Brain pericyte (primary cell): ENCODE results near the gene IMMP2L.
"Not testable (repeated sequence)": the region's sequence is repeated elsewhere in the genome, so short reads cannot be mapped to it uniquely, and the experiment has no call there.

ENCODE experiments used
- DNase-seq: peaks from one replicate; pipeline ENCODE4 v3.0.0-alpha.2; 2012; ENCODE audit warnings: low read depth, low spot score

The IMMP2L gene

DNA sequence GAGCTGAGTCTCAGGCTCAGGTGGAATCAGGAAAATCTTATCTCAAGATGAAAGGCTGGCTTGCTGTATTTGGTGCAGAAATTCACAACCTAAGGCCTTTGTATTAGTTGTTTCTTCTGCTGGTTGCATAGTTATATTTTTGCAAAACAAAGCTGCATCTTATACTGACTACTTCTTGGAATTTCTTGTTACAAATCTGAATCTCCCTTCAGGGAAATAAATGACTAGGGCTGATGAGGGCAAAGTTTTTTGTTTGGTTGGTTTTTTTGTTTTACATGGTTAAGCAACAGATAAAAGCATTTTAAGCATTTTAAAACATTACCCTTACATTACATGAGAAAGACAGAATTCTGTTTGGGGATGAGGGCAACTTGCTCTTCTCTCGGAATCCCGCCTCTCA, 485.3 kb downstream of the IMMP2L start:
- DNase-seq = no peak

DNA sequence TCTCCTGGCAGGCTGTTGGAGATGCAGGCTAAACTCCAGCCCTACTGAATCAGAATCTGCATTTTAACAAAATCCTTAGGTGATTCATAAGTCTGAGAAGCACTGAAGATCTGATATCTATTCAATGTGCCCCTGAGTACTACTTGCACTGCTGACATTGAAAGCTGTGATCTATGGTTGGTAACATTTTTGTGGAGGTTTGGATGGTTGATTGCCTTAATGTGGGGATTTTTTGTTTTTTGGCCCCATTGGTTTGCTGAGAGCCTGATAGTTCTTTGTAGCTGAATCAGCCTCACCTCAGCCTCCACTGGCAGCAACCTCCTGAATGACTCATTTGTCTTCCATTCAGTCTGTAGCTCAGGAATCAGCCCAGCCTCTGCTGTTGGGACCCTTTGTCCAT, 486.1 kb downstream of the IMMP2L start:
- no peak for DNase-seq

DNA sequence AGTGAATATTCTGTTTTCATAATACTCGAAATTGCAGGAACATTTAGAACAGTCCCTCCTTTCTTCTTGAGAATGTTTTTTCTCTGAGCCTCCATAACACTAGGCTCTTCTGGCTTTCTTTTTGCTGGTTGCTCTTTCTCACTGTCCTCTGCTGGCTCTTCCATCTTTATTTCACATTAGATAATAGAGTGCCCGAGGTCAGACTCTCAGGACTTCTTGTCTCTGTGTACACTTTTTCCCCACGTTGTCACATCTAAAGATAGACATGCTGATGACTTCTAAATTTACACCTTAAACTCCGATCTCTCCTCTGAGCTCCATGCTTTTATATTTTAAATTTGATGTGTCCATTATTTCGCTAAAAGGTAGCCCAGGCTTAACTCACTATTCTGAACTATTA, 486.8 kb downstream of the IMMP2L start:
- no peak for DNase-seq

DNA sequence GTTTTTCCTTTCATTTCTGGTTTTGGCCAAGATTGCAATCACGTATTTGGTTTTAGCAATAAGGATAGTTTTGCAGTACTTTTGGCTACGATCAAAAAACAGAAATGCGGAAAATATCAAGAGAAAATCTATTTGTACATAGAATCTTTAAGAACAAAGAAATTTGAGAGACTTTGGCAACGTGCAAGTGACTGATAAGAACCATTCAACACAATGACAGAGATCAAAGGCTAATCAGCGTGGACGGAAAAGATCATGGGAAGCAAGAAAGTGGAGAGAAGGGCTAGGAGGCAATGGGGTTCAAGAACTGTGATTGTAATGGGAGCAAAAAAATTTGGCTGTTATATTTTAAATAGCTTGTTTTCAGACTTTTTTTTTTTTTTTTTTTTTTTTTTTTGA, 487.5 kb downstream of the IMMP2L start:
- DNase-seq = no peak

DNA sequence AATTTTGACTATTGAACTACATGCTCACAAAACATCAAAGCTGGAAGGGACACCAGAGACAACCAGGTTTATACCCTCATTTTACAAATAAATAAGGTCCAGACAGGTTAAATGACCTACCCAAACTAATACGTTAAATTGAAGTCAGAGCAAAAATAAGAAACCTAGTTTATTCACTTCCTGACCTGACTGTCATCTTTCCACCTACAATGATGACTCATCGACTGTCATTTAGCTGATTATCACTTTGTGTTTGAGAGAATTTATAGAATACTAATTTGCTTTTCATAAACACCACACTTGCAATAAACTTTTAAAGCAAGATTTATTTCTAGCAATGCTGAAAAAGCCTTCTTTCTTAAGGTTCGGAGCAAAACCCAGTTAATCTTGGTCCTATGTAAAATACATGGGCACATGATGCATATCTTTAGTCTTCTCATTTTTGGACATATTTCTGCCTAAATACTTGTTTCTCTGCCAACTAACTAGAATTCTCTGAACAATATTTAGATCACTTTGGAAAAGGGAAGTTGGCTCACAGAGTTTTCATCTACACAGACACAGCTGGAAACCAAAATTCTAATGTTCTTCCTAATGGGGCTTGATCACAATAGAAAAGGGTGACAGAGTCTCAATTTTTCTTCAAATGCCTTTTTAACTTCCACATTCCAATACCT, 488.1 kb downstream of the IMMP2L start:
- no peak for DNase-seq

DNA sequence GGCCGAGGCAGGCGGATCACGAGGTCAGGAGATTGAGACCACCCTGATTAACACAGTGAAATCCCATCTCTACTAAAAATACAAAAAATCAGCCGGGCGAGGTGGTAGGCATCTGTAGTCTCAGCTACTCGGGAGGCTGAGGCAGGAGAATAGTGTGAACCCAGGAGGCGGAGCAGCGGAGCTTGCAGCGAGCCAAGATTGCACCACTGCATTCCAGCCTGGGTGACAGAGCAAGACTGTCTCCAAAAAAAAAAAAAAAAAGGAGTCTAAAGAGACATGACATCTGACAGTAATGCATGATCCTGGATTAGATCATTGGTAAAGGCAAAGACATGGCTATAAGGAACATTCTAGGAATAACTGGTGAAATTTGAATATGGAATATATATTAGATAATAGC, 489.6 kb downstream of the IMMP2L start:
- DNase-seq = not testable (repeated sequence)

DNA sequence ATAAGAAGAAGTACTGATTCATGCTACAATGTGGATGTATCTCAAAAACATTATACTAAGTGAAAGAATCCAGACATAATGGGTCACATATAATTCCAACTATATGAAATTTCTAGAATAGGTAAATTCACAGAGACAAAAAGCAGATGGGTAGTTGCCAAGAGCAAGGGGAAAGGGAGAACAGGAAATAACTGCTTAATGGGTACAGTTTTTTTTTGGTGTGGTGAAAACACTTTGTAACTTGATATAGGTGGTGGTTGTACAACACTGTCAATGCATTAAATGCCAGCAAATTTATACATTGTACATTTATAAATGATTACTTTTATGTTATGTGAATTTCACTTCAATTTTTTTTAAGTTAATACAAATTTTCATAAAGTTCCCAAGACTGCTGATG, 490.7 kb downstream of the IMMP2L start:
- no peak for DNase-seq

DNA sequence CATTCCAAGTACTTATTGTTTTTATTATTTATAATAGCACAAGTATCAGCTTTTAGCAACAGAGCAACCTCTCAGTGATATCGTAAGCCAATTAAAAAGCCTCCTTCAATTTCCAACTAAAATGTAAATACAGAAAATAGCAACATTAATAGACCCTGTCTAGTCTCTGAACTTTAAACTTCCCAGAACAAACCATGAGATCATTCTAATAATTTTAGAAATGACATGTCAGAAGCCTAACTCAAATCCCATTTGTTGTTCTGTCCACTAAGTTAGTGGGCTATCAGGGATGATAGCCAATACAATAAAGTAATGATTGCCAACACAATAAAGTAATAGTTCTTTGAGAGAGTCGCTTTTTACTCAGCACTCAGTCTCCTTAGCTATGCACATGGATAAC, 493.7 kb downstream of the IMMP2L start:
- no peak for DNase-seq

DNA sequence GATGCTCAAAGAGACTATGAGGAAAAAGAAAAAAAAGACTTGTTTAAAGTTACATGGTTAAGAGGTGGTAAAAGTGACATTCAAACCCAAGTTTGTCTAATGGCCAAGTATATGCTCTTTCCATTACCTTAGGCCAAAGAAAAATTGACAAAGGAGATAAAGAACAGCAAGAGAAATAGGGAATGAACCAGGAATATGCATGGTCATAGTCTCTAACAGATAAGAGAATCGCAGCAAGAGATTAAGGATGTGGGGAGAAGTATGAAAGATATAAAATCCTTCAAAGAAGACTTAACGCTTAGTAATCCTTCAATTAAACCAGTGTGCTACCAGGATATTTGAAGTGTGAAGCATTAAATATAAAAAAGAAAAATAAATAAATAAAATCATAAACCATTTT, 494.6 kb downstream of the IMMP2L start:
- no peak for DNase-seq

DNA sequence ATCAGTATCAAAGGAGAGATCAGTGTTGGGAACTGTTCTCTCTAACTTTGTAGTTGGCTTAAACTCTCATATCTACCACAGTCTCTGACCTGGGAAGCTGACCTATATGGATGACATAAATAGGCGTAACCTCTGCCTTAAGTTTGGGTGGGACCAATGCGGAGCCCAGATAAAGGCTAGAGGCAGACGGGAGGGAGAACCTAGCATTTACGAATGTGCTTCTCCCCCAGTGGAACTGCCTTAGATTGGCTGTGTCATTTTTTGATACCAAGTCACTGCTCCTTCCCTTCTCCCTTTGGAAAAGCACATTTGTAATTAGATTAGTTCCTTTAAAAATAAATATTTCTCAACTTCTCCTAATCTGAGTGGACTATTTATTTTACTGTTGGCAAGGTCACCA, 495.0 kb downstream of the IMMP2L start:
- no peak for DNase-seq

DNA sequence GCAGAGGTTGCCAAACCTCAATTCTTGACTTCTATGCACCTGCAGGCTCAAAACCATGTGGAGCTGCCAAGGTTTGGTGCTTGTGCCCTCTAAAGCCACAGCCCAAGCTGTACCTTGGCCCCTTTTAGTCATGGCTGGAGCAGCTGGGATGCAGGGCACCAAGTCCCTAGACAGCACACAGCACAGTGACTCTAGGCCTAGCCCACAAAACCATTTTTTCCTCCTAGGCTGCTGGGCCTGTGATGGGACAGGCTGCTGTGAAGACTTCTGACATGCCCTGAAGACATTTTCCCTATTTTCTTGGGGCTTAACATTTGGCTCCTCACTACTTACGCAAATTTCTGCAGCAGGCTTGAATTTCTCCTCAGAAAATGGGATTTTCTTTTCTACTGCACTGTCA, 499.1 kb downstream of the IMMP2L start:
- no peak for DNase-seq

DNA sequence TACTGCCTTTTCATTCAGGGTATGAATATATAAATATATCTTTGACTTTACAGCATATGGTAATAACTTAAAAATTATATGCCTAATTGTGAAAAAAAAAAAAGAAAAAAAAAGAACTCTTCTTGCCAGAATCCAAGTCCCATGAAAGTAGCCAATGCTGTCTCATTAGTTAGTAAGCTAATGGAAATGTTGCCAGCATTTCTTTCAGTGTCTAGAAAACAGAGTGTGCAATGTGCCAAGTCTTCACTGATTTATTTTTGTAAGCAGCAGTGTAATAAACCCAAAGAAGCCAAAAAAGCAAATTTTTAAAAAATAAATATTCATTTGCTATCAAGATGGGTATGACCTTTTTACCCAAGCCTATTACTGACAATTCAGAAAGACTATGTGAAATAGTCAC, 502.5 kb downstream of the IMMP2L start:
- no peak for DNase-seq

DNA sequence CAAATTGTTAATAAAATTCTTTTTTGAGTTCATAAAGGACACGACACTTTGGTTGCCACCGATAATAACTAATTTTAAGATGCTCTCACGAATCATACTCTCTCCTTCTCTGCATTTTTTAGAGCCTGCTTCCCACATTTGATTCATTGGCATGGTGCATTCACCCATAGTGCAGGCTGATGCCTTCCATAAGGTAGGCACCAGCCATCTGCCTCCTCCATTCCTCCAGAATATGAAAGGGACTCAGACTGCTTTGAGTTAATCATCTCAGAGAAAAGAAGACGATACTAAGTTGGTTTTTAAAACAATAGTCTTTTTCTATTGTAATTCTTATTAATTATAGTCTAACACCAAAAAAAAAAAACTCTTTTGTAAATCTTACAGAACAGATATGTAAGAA, 505.2 kb downstream of the IMMP2L start:
- DNase-seq = no peak

DNA sequence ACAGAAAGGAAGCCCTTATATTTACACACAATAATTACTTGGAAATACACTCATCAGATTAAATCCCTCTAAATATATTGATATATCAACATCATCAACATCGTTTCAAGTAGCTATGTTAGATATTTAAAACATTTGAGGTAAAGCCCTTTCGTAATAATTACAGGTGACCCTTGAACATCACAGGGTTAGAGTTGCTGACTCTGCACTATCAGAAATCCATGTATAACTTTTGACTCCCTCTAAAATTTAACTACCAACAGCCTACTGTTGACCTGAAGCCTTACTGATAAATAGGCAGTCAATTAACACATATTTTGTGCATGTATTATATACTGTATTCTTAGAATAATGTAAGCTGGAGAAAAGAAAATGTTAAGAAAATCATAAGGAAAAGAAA, 505.9 kb downstream of the IMMP2L start:
- no peak for DNase-seq

DNA sequence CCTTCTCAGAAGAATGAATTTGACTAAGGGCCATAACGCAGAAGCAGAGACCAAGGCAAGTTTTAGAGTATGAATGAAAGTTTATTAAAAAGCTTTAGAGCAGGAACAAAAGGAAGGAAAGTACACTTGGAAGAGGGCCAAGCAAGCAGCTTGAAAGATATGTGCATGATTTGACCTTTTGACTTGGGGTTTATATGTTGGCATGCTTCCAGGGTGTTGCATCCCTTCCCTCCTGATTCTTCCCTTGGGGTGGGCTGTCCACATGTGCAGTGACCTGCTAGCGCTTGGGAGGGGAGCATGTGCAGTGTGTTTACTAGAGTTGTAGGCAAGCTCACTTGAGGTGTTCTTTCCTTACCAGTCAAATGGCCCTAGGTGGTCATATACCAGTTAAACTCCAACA, 509.3 kb downstream of the IMMP2L start:
- DNase-seq = no peak

DNA sequence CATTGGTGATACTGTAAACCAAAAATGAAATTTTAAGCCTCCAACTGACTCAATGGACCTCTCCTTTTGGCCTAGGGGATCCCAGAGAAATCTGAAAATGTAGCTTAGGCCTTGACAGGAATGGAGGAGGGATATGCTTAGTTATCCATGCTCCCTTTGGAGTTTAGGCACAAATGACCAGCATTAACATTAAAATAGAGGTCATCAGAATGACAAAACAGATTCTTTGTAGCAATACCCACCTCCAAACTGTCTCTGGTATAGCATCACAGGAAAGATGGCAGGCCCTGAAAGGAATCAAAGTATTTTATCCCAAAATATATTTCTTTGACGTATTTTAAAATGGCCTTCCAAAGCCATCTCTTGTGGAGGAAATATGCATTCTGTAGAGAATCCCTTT, 510.5 kb downstream of the IMMP2L start:
- DNase-seq = no peak

DNA sequence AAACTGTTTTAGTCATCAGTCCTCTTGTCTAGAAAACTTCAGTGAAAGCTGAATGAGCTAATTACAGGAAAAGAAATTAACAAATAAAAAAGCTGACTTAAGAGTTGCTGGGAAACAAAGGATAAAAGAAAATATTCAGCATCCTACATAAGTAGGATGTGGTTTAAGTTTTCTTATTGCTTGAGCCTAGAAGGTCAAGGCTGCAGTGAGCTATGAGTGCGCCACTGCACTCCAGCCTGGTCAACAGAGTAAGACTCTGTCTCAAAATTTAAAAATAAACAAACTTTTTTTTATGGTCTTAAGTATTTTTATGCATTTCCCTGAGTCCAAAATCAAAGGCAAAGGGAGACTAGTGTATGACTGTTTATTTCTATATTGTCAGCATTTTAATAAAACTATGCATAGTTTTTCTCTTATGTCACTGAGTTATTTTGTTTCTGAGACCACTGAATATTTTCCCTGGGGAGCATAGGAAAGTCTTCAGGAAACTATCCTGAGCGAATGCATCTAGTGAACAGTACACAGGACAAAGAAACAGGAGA, 511.3 kb downstream of the IMMP2L start:
- DNase-seq = no peak

DNA sequence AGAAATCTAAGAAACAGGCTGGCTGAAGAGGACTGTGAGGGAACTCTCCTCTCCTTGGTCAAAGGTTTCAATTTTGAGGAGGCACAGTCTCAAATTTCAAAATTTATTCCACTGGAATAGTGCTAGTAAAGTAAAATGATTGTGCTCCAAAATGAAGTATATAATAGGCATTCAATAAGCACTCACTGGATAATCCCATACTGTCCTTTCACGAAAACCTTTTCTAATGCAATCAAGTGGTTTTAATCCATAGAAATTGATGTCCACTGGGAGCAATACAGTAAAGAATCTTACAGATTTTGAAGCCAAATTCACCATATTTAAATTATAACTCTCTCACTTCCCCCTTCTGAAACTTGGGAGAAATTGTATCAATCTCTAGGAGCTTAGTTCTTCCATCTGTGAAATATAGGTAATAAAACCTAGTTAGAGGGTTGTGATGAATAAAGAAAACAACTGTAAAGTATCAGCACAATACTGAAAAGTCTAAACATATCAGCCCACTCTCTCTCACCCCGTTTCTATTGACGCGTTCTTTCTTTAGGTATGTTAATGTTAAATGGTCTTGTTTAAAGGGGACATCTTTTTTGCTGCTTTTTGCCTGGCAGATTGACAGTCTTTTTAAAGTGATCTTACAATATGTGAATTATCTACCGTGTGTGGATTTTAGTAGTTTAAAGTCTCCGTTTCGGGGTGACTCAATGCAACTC, 512.2 kb downstream of the IMMP2L start:
- no peak for DNase-seq

DNA sequence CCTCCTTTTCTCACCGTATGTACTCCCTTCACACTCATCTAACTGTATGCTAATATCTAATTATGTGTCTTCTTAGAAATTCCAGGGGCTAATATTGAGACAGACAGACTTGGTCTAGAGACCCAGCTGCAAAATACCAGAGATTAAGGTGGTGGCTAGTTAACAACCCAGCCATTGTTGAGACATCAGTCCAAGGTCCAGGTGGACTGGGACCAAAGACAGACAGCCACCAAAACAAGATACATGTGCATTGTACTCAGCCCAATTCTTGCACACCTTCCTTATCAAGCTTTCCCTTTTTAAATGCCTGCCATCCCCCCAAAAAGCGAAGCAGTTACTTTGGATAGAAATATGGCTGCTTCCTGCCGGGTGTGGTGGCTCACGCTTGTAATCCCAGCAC, 514.7 kb downstream of the IMMP2L start:
- no peak for DNase-seq

DNA sequence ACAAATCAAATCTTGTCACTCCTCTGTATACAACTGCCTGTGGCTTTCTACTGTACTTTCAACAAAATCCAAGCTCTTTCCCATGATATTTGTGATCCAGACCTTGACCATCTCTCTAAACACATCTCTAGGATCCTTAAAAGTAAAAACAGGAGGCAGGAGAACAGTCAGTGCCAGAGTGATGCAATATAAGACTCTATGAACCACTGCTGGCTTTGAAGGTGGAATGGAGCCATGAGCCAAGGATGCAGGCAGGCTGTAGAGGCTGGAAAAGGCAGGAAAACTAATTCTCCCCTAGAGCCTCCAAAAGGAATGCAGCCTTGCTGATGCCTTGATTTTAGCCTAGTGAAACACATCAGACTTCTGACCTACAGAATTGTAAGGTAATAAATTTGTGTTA, 516.8 kb downstream of the IMMP2L start:
- no peak for DNase-seq

DNA sequence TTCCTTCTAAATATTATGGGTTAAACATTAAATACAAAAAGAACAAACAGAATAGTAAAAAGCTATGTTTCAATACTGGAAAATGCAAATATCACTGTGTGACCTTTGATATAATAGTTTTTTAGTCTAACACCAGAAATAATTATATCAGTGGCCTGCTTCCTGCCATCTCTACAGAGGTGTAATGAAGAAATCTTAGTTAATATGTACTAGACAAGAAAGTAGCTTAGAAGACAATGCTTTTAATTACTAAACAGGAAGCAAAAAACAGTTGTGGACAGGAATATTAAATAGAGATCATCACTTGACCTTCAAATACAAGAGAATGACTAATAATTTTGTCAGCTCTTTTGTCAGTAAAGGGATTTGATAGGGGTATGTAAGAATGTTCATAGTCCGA, 518.7 kb downstream of the IMMP2L start:
- DNase-seq = no peak

DNA sequence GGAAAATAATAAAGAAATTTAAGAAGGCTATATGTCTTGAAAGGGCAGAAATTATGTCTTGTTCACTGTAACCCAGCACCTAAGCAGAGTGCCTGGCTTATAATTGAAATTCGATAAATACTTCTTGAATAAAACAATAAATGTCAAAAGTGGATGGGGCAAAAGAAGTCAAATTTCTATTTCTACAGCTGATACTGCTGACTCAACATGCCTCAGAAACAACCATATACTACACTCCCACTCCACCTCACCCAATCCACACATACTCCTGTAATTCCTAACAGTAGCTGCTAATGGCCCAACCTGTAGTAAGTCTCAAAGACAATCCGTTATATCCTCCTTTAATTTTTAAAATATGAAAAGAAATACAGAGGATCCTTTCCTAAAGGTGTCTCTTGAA, 519.5 kb downstream of the IMMP2L start:
- DNase-seq = no peak

DNA sequence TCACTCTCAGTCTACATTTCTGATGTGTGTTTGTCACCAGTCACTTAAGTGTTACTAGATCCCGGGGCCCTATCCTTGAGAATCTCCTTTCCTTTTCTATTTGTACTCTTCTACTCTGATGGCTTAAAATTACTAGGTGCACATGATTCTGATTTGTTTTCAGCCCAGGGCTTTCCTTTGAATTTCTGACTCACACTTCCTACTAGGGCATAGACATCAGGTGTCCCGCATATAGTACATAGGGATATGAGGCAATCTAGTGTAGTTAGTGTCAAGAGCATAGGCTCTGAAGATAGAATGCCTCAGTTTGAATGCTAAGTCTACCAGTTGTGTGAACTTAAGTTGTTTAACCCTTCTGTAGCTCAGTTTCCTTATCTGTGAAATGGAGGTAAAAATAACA, 520.7 kb downstream of the IMMP2L start:
- no peak for DNase-seq
